Mesendoderm (in vitro differentiated cells): Measurements from ENCODE around the gene BTBD3.
A peak's percentile ranks its signal among the peaks of the same experiment; 100 is the strongest.

ENCODE experiments used
- DNase-seq: peaks from one replicate; pipeline ENCODE4 v3.0.0; 2013
- H2AK5ac ChIP-seq: 2 replicates; pipeline ENCODE4 v1.6.1; 2013; ENCODE audit warnings: low read length, inconsistent platforms
- H2BK120ac ChIP-seq: 2 replicates; pipeline ENCODE4 v1.6.1; 2013; ENCODE audit warnings: low read depth, mild to moderate bottlenecking, low read length, moderate library complexity, mixed read lengths
- H2BK15ac ChIP-seq: replicated peaks from 2 replicates; pipeline ENCODE4 v1.6.1; 2013; ENCODE audit warnings: low read depth, mild to moderate bottlenecking, moderate library complexity
- H2BK5ac ChIP-seq: 2 replicates; pipeline ENCODE4 v1.6.1; 2013; ENCODE audit warnings: low read length, inconsistent platforms
- H3K18ac ChIP-seq: 2 replicates; pipeline ENCODE4 v1.6.1; 2013; ENCODE audit warnings: mild to moderate bottlenecking, low read length, mixed read lengths
- H3K23ac ChIP-seq: one replicate; pipeline ENCODE4 v1.6.1; 2013; ENCODE audit warnings: low read length
- H3K27ac ChIP-seq: 2 replicates; pipeline ENCODE4 v1.5.1; 2013; ENCODE audit warnings: low read depth, mild to moderate bottlenecking, inconsistent platforms, low read length, moderate library complexity
- H3K27me3 ChIP-seq: 2 replicates; pipeline ENCODE4 v1.6.1; 2013; ENCODE audit warnings: low read length, control low read depth, mild to moderate bottlenecking, inconsistent platforms; ENCODE audit not compliant: insufficient read depth, poor library complexity
- H3K36me3 ChIP-seq: 2 replicates; pipeline ENCODE4 v1.6.1; 2013; ENCODE audit warnings: low read length, inconsistent platforms; ENCODE audit not compliant: control insufficient read depth, insufficient read depth
- H3K4ac ChIP-seq: one replicate; pipeline ENCODE4 v1.6.1; 2013; ENCODE audit warnings: low read depth, mild to moderate bottlenecking, low read length, moderate library complexity
- H3K4me1 ChIP-seq: 2 replicates; pipeline ENCODE4 v1.6.1; 2013; ENCODE audit warnings: low read depth, low read length, inconsistent platforms; ENCODE audit not compliant: control insufficient read depth
- H3K4me2 ChIP-seq: 2 replicates; pipeline ENCODE4 v1.6.1; 2013; ENCODE audit warnings: low read length
- H3K4me3 ChIP-seq: 2 replicates; pipeline ENCODE4 v1.5.1; 2013; ENCODE audit warnings: mild to moderate bottlenecking, low read length
- H3K56ac ChIP-seq: one replicate; pipeline ENCODE4 v1.6.1; 2013; ENCODE audit warnings: low read length
- H3K79me1 ChIP-seq: 2 replicates; pipeline ENCODE4 v1.6.1; 2013; ENCODE audit warnings: low read length, inconsistent platforms
- H3K79me2 ChIP-seq: 2 replicates; pipeline ENCODE4 v1.6.1; 2013; ENCODE audit warnings: mild to moderate bottlenecking, low read length; ENCODE audit not compliant: control insufficient read depth, insufficient read depth
- H3K9ac ChIP-seq: 2 replicates; pipeline ENCODE4 v1.6.1; 2013; ENCODE audit warnings: low read length, inconsistent platforms
- H4K5ac ChIP-seq: one replicate; pipeline ENCODE4 v1.6.1; 2013; ENCODE audit warnings: low read length
- H4K8ac ChIP-seq: one replicate; pipeline ENCODE4 v1.6.1; 2013; ENCODE audit warnings: low read depth, mild to moderate bottlenecking, control low read depth, low read length, moderate library complexity
- WGBS: extraction: QIAGEN DNeasy Blood & Tissue Kit; methylation state at CpG from one replicate; pipeline ENCODE4 v1.1.7; 2013; ENCODE audit warnings: low lambda C conversion rate, missing lambda C conversion rate; ENCODE audit not compliant: insufficient coverage; ENCODE audit errors: extremely low coverage; 5-methylcytosine and 5-hydroxymethylcytosine counted together

Gene BTBD3

GRCh38 chr20:11882651-11883050, 35.0 kb upstream of the BTBD3 start:
- H3K36me3 ChIP-seq = no peaks in the 10 kb centered on the region
- H3K18ac ChIP-seq = no peak overlapping the region
- no peak overlapping the region for H4K5ac ChIP-seq
- H3K4me3 ChIP-seq = no peak overlapping the region
- no peaks in the 10 kb centered on the region for H3K79me1 ChIP-seq
- no peak for DNase-seq
- no peak overlapping the region for H2BK5ac ChIP-seq
- no peaks in the 10 kb centered on the region for H3K4me1 ChIP-seq
- no peak overlapping the region for H3K56ac ChIP-seq
- no peak overlapping the region for H3K9ac ChIP-seq
- no peak overlapping the region for H4K8ac ChIP-seq
- no peaks in the 10 kb centered on the region for H3K79me2 ChIP-seq
- no peak overlapping the region for H2AK5ac ChIP-seq
- H2BK15ac ChIP-seq = no peak overlapping the region
- no peak overlapping the region for H2BK120ac ChIP-seq
- no peak overlapping the region for H3K4me2 ChIP-seq
- no peak overlapping the region for H3K4ac ChIP-seq
- WGBS = no CpG with 5 or more reads among the region's 7 CpGs
- no peaks in the 10 kb centered on the region for H3K27me3 ChIP-seq
- no peak overlapping the region for H3K23ac ChIP-seq
- H3K27ac ChIP-seq = no peak overlapping the region

GRCh38 chr20:11888648-11889047, 29.0 kb upstream of the BTBD3 start:
- Histone ChIP-seq H2BK15ac (no peak overlapping the region), H3K27ac (no peak overlapping the region), H2AK5ac (no peak overlapping the region), H4K5ac (no peak overlapping the region), H3K23ac (no peak overlapping the region), H3K79me1 (no peaks in the 10 kb centered on the region), H3K18ac (no peak overlapping the region), H3K4me1 (no peaks in the 10 kb centered on the region), H3K79me2 (peaks cover 8% of the 10 kb centered on the region), H3K56ac (no peak overlapping the region), H2BK120ac (no peak overlapping the region), H2BK5ac (no peak overlapping the region), H3K4me2 (no peak overlapping the region), H4K8ac (no peak overlapping the region), H3K36me3 (no peaks in the 10 kb centered on the region), H3K27me3 (no peaks in the 10 kb centered on the region), H3K9ac (no peak overlapping the region), H3K4me3 (no peak overlapping the region), H3K4ac (no peak overlapping the region)
- WGBS = no CpG with 5 or more reads among the region's 1 CpG
- DNase-seq = no peak

GRCh38 chr20:11890331-11891076, 27.2 kb upstream of the BTBD3 start:
- Histone ChIP-seq H3K36me3 (no peaks in the 10 kb centered on the region), H3K79me1 (peaks cover 5% of the 10 kb centered on the region), H3K27ac (peak overlapping the region; percentile 86), H3K4me1 (peaks cover 5% of the 10 kb centered on the region), H4K8ac (peak overlapping the region; percentile 6), H3K4me2 (peak overlapping the region; percentile 94), H2BK5ac (no peak overlapping the region), H3K18ac (peak overlapping the region; percentile 99), H2BK15ac (no peak overlapping the region), H4K5ac (no peak overlapping the region), H3K27me3 (no peaks in the 10 kb centered on the region), H3K4ac (peak overlapping the region; percentile 89), H3K9ac (peak overlapping the region; percentile 77), H3K23ac (no peak overlapping the region), H2AK5ac (no peak overlapping the region), H3K79me2 (peaks cover 21% of the 10 kb centered on the region), H2BK120ac (peak overlapping the region; percentile 61), H3K4me3 (peak overlapping the region; percentile 78), H3K56ac (peak overlapping the region; percentile 79)
- peak; percentile 97 for DNase-seq
- no CpG with 5 or more reads among the region's 69 CpGs for WGBS

GRCh38 chr20:11891077-11891775, 26.5 kb upstream of the BTBD3 start:
- no CpG with 5 or more reads among the region's 72 CpGs for WGBS
- no peak overlapping the region for H4K5ac ChIP-seq
- no peak overlapping the region for H2AK5ac ChIP-seq
- H2BK120ac ChIP-seq = peak overlapping the region; percentile 61
- H3K4ac ChIP-seq = peak overlapping the region; percentile 89
- peak; percentile 57 for DNase-seq
- H3K79me1 ChIP-seq = peaks cover 7% of the 10 kb centered on the region
- H3K27ac ChIP-seq = peak overlapping the region; percentile 86
- no peak overlapping the region for H2BK5ac ChIP-seq
- no peaks in the 10 kb centered on the region for H3K36me3 ChIP-seq
- H3K79me2 ChIP-seq = peaks cover 28% of the 10 kb centered on the region
- H3K4me1 ChIP-seq = peaks cover 8% of the 10 kb centered on the region
- H2BK15ac ChIP-seq = no peak overlapping the region
- H4K8ac ChIP-seq = peak overlapping the region; percentile 78
- H3K9ac ChIP-seq = peak overlapping the region; percentile 77
- peak overlapping the region; percentile 78 for H3K4me3 ChIP-seq
- peak overlapping the region; percentile 76 for H3K56ac ChIP-seq
- H3K27me3 ChIP-seq = no peaks in the 10 kb centered on the region
- H3K4me2 ChIP-seq = peak overlapping the region; percentile 85
- H3K23ac ChIP-seq = no peak overlapping the region
- peak overlapping the region; percentile 99 for H3K18ac ChIP-seq

- DNase-seq = peak; percentile 96
- WGBS = no CpG with 5 or more reads among the region's 17 CpGs
- no peaks in the 10 kb centered on the region for H3K36me3 ChIP-seq
These were observed 25.7 kb upstream of the BTBD3 start for GRCh38 chr20:11891776-11892545.

More at GRCh38 chr20:11891776-11892545, 25.7 kb upstream of the BTBD3 start:
- Histone ChIP-seq H3K18ac (peak overlapping the region; percentile 99), H3K79me2 (peaks cover 31% of the 10 kb centered on the region), H4K8ac (no peak overlapping the region), H2BK120ac (peak overlapping the region; percentile 61), H3K9ac (peak overlapping the region; percentile 77), H3K79me1 (peaks cover 7% of the 10 kb centered on the region), H2AK5ac (no peak overlapping the region), H3K27ac (peak overlapping the region; percentile 86), H2BK5ac (no peak overlapping the region), H2BK15ac (no peak overlapping the region), H3K27me3 (no peaks in the 10 kb centered on the region), H3K4me1 (peaks cover 8% of the 10 kb centered on the region), H3K4me3 (peak overlapping the region; percentile 78), H4K5ac (no peak overlapping the region), H3K23ac (no peak overlapping the region), H3K4me2 (peak overlapping the region; percentile 85), H3K4ac (peak overlapping the region; percentile 89), H3K56ac (peak overlapping the region; percentile 76)
